GM18867 (cell line): ENCODE data around the gene DBET.
A peak's percentile ranks its signal among the peaks of the same experiment; 100 is the strongest.
"Not testable (repeated sequence)": the region's sequence is repeated elsewhere in the genome, so short reads cannot be mapped to it uniquely, and the experiment has no call there.

Source experiments
- ATAC-seq: cut with Tn5 transposase; IDR thresholded peaks from one replicate; pipeline ENCODE4 v1.9.1; 2021; ENCODE audit warnings: mild to moderate bottlenecking, moderate library complexity; ENCODE audit not compliant: unreplicated experiment

Gene DBET

DNA sequence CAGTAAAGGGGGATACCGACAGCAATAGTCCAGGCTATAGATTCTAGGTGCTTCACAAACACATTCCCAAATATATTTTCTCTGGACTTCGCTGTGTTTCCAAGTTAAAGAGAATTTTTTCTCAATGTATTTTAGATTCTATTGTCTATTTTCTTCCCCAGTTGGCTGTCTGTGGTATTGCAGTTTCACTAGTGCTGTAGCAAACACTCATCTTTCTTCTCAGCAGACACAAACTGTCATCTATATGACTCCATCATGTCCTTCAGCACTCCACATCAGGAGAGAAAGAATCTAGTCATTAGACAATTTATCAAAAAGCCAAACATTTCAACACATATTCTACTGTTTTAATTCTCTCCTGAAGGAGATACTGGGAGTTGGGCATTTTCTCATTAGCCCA, at the start of gene DBET:
Gene DBET (plus strand): TSS at position 161 of the 400 bp plus-strand sequence.
- not testable (repeated sequence) for ATAC-seq

DNA sequence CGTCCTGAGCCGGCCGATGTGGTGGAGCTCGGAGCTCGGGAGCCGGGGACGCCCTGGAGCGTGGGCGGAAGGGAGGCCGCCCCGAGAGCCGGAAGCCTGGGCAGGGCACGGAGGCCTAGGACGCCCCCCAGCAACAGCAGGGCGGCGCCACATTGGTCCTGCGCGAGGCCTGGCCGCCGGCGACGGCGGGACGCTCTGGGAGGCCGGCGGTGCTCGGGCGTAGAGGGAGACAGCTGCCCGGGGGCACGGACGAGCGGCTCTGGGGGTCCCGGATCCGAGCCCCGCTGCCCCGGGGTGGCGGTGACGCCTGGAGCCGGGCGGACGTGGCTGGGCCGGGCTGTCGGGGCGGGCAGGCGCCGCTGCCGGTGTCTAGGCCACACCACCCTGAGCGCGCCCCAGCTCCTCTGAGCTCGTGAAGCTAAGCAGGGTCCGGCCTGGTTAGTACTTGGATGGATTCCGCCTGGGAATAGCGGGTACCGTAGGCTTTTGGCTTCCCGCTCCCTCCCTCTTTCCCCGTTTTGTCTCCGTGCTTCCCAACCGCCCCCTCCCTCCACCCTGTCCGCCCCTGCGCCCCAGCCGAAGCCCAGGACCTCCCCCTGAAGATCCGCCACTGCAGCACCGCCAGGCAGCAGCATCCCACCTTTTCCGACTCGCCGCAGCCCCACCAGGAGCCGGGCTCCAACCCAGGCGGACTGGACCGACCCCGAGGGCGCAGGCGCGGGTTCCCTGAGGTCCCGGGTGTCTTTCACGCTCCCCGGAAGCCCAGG, 49.3 kb upstream of the DBET start:
- ATAC-seq: peak; percentile 87

DNA sequence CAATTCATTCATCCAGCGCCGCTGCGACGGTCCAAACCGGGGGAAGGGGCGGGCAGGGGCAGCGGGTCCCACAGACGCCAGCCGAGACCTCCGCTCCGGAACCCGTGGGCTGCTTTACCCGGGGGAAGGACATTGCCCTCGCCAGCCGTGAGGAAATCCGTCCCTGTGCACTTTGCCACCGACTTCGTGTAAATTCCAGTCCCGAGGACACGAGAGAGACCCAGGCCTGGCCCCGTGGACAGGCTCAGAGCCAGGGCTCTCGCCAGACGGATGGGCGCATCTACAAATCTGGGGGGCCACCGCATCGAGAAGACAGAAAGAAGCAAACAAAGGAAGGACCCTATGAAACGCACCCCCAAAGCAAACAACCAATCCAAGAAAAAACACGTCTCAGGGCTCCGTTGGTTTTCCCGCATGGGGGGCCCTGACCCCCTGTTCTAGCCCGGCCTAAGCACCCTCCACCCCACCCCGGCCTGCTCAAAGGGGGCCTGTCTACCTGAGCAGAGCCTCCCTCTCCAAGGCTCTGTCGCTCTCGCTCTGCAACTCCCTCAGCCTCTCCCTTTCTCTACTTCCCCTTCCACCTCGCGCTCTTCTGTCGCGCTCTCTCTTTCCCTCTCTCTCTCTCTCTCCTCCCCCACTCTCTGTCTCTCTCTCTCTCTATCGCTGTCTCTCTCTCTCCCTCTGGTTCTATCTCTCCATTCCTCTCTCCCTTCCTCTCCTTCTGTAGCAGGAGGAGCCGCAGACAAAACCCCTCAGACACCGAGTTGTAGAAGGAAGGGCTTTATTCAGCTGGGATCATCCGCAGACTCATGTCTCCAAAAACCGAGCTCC, 48.5 kb upstream of the DBET start:
- ATAC-seq: no peak

DNA sequence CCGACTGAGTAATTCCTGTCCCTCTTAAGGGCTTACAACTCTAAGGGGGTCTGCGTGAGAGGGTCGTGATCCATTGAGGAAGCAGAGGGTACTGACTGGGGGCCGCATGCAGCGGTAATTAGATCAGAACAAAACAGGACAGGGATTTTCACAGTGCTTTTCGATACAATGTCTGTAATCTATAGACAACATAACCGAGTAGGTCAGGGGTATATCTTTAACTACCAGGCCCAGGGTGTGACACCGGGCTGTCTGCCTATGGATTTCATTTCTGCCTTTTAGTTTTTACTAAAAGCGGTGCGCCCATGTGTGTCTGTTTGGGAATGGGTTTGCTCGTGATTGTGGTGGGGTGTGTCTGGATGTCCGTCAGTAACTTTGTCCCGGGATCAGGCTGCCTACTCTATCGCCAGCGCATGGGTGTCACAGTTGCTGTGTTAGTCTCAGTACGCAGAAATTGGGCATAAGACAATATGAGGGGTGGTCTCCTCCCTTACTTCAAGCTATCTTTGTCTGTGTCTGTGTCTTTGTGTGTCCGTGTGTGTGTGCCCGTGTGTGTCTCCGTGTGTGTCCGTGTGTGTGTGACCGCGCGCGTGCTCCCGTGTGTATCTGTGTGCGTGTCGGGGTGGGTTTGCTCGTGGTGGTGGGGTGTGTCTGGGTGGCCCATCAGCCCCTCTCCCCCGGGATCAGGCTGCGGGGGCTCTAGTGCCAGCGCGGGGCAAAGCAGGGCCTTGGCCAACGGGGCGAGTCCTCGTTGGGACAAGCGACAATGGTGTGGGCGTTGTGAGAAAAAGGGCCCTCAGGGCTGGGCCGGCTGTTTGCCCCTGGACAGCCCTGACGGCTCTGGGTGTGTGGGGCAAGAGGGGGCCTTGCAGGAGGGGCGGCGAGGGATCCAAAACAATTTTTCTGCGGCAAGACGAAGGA, 47.7 kb upstream of the DBET start:
- ATAC-seq: no peak

DNA sequence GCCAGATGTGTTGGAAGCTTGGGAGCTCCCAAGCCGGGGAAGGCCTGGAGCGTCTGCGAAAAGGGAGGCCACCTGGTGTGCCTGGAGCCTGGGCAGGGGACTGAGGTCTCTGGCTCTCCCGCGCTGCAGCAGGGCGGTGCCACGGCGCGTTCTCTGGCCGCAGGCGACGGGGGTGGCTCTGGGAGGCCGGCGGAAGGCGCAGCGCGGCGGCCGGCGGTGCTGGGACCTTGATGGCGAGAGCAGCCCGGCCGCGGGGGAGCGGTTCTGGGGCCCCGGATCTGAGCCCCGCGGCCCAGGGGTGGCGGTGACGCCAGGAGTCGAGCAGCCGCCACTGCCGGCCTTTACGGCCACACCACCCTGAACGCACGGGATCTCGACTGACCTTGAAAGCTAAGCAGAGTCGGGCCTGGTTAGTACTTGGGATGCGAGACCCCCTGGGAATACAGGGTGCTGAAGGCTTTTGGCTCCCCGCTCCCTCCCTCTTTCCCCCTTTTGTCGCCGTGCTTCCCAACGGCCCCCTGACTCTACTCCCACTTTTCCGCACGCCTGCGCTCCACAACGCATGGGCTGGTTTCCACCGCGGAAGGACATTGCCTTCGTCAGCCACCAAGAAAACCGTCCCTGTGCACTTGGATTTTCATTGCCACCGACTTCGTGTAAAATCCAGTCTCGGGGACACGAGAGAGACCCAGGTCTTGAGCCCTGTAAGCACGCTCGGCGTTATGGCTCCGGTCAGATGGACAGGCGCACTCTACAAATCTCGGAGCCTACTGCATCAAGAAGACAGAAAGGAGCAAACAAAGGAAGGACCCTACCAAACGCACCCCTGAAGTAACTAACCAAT, 46.7 kb upstream of the DBET start:
- ATAC-seq: no peak

DNA sequence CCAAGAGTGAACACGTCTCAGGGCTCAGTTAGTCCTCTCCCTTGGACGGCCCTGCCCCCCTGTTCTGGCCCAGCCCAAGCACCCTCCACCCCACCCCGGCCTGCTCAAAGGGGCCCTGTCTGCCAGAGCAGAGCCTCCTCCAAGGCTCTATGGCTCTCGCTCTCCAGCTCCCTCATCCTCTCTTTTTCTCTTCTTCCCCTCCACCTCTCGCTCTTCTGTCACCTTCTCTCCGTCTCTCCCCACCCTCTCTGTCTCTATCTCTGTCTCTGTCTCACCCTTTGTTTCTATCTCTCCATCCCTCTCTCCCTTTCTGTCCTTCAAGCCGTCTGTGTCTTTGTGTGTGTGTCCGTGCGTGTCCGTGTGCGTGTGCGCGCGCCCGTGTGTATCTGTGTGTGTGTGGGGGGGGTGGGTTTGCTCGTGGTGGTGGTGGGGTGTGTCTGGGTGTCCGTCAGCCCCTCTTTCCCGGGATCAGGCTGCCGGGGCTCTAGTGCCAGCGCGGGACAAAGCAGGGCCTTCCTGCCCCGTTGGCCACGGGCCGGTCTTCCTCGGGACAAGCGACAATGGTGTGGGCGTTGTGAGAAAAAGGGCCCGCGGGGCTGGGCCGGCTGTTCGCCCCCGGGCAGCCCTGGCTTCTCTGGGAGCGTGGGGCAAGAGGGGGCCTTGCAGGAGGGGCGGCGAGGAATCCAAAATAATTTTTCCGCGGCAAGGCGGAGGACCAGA, 45.9 kb upstream of the DBET start:
- ATAC-seq: no peak

DNA sequence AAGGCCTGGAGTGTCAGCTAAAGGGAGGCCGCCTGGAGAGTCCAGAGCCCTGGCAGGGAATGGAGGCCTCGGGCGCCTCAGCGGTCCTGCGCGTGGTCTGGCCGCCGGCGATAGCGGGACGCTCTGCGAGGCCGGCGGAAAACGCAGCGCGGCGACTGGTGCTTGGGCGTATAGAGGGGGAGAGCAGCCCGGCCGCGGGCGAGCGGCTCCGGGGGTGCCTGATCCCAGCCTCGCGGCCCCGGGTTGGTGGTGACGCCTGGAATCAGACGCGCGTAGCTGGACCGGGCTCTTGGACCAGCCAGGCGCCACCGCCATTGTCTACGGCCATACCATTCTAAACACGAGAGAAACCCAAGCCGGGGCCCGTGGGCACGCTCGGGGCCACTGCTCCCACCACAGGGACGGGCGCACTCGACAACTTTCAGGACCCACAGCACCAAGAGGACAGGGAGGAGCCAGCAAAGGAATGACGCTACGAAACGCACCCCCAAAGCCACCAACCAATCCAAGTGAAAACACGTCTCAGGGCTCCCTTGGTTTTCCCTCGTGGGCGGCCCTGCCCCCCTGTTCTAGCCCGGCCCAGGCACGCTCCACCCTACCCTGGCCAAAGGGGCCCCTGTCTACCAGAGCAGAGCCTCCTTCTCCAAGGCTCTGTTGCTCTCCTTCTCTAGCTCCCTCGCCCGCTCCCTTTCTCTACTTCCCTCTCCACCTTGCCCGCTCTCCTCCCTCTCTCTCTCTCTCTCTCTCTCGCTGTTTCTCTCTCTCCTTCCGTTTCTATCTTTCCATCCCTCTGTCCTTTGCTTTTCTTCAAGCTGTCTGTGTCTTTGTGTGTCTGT, 45.1 kb upstream of the DBET start:
- ATAC-seq: no peak

DNA sequence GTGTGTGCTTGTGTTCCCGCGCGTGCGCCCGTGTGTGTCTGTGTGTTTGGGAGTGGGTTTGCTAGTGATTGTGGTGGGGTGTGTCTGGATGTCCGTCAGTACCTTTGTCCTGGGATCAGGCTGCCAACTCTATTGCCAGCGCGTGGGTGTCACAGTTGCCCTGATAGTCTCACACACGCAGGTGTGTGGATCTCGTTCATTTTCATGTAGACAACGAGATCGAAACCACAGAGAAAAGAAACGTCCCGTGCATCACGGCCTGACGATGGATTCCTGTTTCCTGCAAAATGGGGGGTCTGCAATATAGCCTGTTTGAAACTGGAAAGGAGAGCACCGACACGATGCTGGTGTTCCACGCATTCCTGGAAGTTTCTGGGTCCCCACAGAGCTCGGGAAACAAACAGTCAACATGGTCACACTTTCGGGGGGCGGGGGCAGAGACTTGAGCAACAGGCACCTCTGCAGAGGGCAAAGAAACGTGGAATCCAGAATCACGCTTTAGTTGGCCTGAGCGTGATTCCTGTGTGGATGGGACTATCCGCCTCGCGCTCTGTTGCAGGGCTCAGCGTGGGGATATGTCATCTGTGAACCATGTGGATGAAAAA, 44.3 kb upstream of the DBET start:
- ATAC-seq: not testable (repeated sequence)

DNA sequence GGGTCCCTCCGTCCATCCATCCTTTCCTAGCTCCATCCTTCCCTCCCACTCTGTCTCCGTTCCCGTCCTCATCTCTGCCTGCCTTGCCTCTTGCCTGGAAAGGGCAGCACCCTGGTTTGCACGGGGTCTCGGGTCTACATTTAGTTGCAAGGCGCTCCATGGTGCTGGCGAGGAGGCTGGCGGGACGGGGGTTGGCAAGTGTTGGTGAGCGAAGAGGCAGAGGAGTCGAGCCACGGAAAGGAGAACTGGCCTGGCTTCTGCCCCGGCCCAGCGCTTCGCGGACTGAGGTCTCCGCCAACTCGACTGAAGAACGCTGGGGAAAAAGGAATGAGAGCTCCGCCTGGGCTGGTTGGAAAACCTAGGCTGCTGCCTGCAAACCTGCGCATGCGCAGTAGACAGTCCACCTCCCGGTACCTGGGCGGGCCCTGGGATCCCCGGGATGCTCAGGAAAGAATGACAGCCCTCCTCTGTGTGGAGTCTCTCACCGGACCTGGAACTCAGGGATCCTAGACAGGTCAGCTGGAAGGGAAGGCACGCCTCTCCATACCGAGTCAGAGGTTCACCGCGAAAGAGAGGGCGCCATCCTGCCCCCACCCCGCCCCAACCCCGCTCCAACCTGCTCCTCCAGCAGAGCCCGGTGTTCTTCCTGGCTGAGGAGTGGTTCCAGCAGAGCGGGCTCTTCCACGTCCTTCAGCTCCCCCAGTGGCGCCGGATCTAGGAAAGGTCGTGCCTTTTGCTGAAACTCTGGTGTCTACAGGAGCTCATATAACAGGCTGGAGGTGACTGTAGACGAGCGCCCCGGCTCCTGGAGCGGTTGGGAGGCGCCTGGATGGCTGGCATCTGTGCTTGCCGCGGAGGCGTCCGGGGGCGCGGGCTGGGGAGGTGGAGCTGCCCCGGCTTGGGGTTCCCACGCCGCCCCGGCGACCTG, 43.2 kb upstream of the DBET start:
- no peak for ATAC-seq

DNA sequence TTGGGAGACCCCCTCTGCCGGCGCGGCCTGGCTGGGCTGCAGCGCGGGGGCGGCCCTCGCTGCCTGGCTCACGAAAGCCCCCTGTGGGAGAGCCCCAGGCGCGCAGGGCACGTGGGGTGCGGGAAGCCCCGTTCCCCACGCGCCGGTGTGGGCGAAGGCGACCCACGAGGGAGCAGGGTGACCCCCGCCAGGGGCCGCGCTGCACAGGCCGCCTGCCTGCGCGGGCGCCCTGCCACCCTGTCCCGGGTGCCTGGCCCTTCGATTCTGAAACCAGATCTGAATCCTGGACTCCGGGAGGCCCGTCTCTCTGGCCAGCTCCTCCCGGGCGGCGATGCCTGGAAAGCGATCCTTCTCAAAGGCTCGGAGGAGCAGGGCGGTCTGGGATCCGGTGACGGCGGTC, 42.3 kb upstream of the DBET start:
- not testable (repeated sequence) for ATAC-seq

DNA sequence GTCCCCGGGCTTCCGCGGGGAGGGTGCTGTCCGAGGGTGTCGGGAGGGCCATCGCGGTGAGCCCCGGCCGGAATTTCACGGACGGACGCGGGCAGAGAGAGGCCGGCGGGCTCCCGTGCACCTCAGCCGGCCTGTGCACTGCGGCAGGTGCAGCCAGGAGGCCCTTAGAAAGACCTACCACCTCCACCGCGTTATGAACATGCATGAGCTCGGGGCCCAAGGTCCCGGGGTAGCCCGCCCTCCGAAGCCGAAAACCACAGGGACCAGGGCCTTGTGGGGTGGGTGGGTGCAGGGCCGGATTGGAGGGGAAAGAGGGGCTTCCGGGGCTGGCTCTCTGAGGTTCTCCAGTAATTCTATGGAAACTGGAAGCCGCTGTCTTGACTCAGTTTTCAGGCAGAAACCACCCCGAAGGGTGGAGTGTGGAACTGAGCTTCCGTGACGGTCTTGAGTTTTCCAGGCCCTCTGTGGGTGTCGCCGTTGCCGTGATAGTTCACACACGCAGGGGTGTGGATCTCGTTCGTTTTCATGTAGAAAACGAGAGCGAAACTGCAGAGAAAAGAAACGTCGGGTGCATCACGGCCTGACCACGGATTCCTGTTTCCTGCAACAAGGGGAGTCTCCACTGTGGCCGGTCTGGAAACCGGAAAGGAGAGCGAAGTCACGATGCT, 41.6 kb upstream of the DBET start:
- peak; percentile 47 for ATAC-seq

DNA sequence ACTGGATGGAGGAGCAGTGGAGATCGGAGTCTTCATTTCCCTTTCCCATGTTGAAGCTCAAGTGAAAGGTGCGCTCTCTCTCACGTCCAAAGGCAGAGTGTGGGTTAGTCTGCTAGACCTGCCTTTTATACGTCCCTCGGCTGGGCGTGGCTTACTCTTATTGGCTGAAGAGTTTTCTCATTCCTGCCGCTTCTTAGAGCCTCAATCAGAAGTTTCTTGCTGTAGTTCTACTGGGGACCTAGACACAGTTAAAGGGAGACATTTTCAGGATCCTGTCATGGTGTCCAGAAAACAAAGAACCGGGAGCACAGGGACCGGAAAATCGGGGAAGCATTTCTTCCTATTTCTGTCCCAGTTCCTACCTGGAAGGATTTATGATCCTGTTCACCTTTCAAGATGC, 37.1 kb upstream of the DBET start, which contains the start of gene FRG2:
Gene FRG2 (minus strand): TSS at position 101 of the 400 bp plus-strand sequence. CDS start 52 bp downstream, at position 49.
- not testable (repeated sequence) for ATAC-seq

DNA sequence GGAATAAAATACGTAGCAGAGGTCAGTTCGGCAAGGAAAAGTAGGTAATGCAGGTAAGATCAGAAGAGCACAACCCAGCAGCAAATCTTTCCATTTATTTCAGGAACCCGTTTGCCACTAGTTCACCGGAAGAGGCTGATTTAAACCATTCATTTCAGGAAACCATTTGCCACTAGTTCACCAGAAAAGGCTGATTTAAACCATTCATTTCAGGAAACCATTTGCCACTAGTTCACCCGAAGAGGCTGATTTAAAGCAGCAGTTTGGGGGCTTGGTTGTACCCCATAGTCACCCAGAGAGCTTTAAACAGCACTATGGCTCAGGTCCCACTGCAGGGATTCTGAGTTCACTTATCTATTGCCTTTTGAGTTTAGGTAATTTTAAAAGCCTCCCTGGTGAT, 33.0 kb upstream of the DBET start:
- not testable (repeated sequence) for ATAC-seq

DNA sequence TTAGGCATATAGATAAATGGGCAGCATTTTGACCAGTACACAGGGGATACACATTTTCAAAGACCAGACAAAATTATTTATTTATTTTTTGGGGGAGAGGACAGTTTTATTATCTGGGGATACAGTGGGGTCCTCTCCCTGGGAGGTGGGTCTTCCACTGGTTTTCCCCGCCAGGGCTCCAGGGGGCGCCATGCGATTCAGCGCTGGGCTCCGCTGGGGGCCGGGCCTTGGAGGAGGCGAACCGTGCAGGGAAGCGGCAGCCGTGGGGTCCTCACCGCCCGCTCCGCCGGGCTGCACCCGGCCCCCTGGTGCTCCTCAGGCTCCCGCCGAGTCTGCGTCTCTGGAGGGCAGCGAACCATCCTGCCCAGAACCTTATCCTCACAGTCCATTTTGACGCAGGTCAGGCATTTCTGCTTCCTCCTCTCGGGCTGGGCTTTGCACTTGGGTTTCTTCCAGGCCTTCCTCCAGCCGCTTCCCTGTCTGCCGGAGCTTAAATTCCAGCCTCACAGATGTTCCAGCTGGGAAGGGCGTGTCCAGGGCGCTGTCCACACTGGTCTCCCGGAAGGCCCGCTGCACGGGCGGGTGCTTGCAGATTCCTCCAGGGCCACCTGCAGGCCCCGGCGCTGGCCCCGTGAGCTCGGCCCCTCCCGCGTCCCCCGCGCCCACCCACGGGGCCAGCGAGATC, 26.5 kb upstream of the DBET start:
- peak; percentile 42 for ATAC-seq

DNA sequence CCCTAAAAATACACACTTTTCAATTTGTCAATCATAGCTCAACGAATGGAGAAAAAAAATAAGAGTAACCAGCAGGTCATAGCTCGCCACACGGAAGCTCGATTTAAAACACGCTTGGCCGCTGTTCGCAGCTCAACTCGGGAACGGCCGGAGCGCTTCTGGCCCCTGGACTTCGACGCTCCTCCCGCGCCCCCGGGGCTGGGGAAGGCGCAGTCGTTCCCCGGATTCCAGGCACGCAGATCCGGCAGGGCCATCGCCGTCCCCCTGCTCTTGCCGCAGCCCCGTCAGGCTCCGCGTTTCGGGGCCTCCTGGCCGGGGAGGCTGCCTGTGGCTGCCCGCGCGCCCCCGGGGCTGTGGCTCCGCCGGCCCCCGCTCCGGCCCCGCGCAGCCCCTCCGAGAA, 23.4 kb upstream of the DBET start:
- not testable (repeated sequence) for ATAC-seq

DNA sequence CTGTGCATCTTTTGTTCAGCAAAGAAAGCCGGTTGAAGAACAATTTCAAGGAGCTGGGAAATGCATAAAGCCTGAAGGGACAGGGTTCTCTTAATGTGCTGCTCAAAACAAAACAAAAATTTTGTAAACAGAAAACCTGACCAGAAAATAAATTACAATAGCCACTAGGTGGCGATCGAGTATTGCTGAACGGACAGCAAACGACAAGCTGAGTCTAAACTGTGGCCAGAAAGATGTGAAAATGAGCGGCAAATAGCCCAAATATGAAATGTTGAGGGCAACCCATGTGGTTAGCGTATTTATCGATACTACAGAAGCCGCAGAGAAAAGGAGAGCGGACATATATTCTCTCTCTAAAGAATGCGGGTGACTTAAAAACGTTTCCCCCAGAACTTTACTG, 16.7 kb upstream of the DBET start:
- ATAC-seq: peak; percentile 43
